GM21825 (cell line): ENCODE data around the gene EFCAB12.
A peak's percentile ranks its signal among the peaks of the same experiment; 100 is the strongest.
"Not testable (repeated sequence)": the region's sequence is repeated elsewhere in the genome, so short reads cannot be mapped to it uniquely, and the experiment has no call there.

Experiments
- ATAC-seq: cut with Tn5 transposase; IDR thresholded peaks from one replicate; pipeline ENCODE4 v1.9.1; 2021; ENCODE audit warnings: mild to moderate bottlenecking, moderate library complexity; ENCODE audit not compliant: unreplicated experiment

The EFCAB12 gene

GRCh38 chr3:129421988-129422745 lies 6.3 kb downstream of the EFCAB12 start:
- no peak for ATAC-seq

DNA sequence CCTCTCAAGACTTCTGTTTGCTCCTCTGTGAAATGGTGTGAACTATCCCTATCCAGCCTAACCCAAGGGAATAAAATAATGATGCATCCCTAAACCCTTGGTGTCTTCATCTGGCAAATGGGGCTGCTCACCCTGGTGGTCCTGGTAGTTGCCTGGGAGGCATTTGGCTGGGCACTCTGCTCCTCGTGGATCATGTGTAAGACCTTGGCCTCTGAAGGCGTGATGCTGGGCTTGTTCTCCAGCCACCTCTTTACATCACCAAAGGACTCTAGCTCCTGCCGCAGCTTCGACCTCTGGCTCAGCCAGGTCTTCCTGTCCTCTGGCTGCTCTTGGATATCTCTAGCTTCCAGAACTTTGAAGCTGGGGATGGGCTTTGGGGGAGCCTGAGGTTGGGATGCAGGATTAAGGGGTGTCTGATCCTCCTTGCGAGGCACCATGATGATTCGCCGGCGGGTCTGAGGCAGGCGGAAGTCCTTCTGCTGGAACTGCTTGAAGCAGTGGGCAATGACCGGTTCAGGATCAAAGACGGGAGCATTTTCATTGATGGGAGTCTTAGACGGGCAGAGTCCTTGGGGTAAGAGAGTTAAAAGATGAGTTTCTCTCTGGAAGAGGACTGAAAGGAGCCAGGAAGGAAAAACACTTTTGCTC lies 7.1 kb downstream of the EFCAB12 start:
- ATAC-seq: no peak

- ATAC-seq: no peak
These were observed 9.0 kb downstream of the EFCAB12 start for GRCh38 chr3:129419476-129419875.

GRCh38 chr3:129418041-129418973 lies 10.1 kb downstream of the EFCAB12 start:
- no peak for ATAC-seq

GRCh38 chr3:129417326-129417725 lies 11.1 kb downstream of the EFCAB12 start:
- ATAC-seq: no peak

- ATAC-seq: no peak
These were observed 12.0 kb downstream of the EFCAB12 start for GRCh38 chr3:129416415-129416814.

DNA sequence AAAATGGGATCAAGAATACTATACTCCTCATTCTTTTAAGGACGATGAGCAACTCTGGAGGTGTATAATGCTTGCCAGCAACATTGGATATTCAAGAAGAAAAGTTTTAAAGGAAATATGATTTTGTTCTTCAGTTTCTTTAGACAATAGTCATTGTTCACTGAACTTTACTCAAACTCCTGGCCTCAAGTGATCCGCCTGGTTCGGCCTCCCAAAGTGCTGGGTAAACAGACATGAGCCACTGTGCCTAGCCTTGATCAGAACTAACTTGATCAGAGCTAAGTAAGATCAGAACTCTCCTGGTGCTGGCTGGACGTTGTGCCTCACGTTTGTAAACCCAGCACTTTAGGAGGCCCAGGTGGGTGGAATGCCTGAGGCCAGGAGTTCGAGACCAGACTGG lies 12.6 kb downstream of the EFCAB12 start:
- no peak for ATAC-seq

DNA sequence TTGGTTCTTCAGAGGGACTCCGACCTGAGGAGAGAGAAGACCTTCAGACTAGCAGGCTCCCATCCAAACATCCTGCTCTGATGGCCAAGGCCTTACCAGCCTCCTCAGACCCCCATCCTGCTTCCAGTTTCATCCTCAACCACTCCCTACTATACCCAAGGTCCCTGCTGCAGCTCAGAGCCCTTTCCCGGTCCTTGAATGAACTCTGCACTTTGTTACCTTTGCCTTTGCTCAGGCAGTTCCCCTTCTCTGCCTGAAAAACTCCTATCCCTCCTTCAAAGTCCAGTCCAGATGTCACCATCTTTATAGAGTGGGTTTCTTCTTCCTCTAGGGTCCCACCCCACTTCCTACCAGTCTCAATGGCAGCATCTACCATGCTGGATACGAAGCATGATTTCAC lies 13.1 kb downstream of the EFCAB12 start:
- no peak for ATAC-seq

- ATAC-seq: peak; percentile 72
These were observed 14.5 kb downstream of the EFCAB12 start for GRCh38 chr3:129413687-129414506.

DNA sequence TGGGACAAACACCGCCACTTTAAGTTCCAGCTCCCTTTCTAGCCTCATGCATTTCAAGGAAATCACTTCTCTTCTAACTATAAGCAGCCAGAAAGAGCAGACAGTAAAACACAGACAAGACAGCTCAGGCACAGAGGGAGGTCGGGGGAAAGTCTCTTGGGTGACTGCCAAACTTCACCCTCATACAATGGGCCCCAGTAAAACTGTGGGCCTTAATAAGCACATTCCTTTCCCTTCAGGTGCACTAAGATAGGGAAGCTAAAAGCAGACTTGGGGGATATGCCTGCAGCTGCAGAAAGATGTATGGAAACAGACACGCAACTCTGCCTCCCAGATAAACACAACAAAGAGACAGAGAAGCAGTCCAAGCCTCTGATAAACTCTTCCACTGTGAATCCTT lies 15.2 kb downstream of the EFCAB12 start:
- ATAC-seq: not testable (repeated sequence)

- no peak for ATAC-seq
These were observed 15.8 kb downstream of the EFCAB12 start for GRCh38 chr3:129412542-129413198.

GRCh38 chr3:129410971-129411370 lies 17.5 kb downstream of the EFCAB12 start:
- no peak for ATAC-seq

- ATAC-seq: no peak
These were observed 18.9 kb downstream of the EFCAB12 start for GRCh38 chr3:129409541-129409940.

DNA sequence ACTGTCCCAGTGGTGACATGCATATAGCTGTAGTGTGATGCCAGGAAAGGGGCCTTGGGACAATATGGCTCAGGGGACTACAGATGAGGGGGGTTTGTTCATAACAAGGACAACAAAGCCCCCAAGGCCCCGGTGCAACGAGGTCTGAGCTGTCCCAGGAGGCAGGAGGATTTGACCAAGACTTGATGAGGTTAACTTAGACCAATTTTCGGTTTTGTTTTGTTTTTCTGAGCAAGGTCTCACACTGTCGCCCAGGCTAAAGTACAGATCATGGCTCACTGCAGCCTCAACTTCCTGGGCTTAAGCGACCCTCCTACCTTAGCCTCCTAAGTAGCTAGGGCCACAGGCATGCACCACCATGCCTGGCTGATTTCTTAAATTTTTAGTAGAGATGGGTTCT lies 23.8 kb downstream of the EFCAB12 start:
- ATAC-seq: no peak

- no peak for ATAC-seq
These were observed 24.3 kb downstream of the EFCAB12 start for GRCh38 chr3:129404130-129404529.

DNA sequence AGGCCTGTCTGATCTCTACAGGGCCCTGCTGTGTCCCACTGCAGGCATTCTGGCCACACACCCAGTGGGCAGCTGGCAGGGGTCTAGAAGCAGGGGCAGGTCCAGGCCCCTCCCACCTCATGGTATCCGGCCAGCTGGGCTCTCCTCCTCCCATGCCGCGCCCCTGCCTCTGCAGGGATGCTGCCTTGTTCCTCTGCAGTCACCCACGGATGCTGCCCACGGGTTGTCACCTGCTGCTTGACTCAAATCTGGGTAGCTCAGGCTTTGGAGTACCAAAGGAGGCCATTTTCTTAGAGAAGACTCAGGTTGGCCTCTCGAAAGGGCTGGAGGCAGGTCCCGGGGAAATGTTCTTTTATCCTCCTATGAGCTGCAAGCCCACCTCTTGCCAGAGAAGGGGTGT lies 25.0 kb downstream of the EFCAB12 start:
- ATAC-seq: no peak

GRCh38 chr3:129402616-129403015 lies 25.8 kb downstream of the EFCAB12 start:
- ATAC-seq: no peak

- ATAC-seq: no peak
These were observed 26.2 kb downstream of the EFCAB12 start for GRCh38 chr3:129402210-129402609.

GRCh38 chr3:129399895-129400357 lies 28.5 kb downstream of the EFCAB12 start:
- ATAC-seq: peak; percentile 17
